Mucosa of gallbladder (tissue), 1 donor: ENCODE measurements around the gene HIPK3. TPM values are rescaled to one million over a fixed set of nuclear protein-coding genes. Genes with fewer than 3 reads are reported as not detected.
"Not testable (repeated sequence)": the region's sequence is repeated elsewhere in the genome, so short reads cannot be mapped to it uniquely, and the experiment has no call there.

ENCODE experiments used
- DNase-seq: peaks from one replicate; pipeline ENCODE4 v3.0.0-alpha.2; 2020; ENCODE audit warnings: low spot score
- total RNA-seq: library from RNA; stranded (reverse); gene quantifications from one replicate; pipeline ENCODE4 v1.2.1, GENCODE V29; 2021
- donor health status: DM: no; HTN: no; CAD: no.

The HIPK3 gene
- 105 TPM for total RNA-seq

- DNase-seq, result peak; percentile 78
Measured at GRCh38 chr11:33257160-33257896, at the start of gene HIPK3. Gene HIPK3, plus strand, starts transcription at chr11:33257381.

- DNase-seq, result no peak
Measured at GRCh38 chr11:33207408-33207985, 49.7 kb upstream of the HIPK3 start.

GRCh38 chr11:33208150-33208549, 49.0 kb upstream of the HIPK3 start:
- no peak for DNase-seq

GRCh38 chr11:33211153-33211552, 46.0 kb upstream of the HIPK3 start:
- no peak for DNase-seq

- no peak for DNase-seq
Measured at GRCh38 chr11:33211580-33211979, 45.6 kb upstream of the HIPK3 start.

GRCh38 chr11:33214187-33214586, 43.0 kb upstream of the HIPK3 start:
- DNase-seq, result no peak

- DNase-seq, result no peak
Measured at GRCh38 chr11:33214767-33215166, 42.4 kb upstream of the HIPK3 start.

DNA sequence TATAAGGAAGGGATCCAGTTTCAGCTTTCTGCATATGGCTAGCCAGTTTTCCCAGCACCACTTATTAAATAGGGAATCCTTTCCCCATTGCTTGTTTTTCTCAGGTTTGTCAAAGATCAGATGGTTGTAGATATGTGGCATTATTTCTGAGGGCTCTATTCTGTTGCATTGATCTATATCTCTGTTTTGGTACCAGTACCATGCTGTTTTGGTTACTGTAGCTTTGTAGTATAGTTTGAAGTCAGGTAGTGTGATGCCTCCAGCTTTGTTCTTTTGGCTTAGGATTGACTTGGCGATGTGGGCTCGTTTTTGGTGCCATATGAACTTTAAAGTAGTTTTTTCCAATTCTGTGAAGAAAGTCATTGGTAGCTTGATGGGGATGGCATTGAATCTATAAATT, 40.5 kb upstream of the HIPK3 start:
- not testable (repeated sequence) for DNase-seq

- DNase-seq, result no peak
Measured at GRCh38 chr11:33222052-33222750, 35.0 kb upstream of the HIPK3 start.

GRCh38 chr11:33225371-33225770, 31.8 kb upstream of the HIPK3 start:
- no peak for DNase-seq

GRCh38 chr11:33227578-33228261, 29.5 kb upstream of the HIPK3 start:
- DNase-seq, result no peak

GRCh38 chr11:33234397-33235190, 22.6 kb upstream of the HIPK3 start:
- DNase-seq, result no peak

GRCh38 chr11:33237039-33237597, 20.1 kb upstream of the HIPK3 start:
- no peak for DNase-seq

DNA sequence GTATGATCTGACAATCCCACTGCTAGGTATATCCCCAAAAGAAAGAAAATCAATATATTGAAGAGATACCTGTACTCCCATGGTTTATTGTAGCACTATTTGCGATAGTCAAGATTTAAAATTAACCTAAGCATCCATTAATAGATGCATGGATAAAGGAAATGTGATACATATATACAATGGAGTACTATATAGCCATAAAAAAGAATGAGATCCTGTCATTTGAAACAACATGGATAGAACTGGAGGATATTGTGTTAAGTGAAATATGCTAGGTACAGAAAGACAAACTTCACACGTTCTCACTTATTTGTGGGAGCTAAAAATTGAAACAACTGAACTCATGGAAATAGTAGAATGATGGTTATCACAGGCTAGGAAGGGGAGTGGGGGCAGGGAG, 14.6 kb upstream of the HIPK3 start:
- no peak for DNase-seq

DNA sequence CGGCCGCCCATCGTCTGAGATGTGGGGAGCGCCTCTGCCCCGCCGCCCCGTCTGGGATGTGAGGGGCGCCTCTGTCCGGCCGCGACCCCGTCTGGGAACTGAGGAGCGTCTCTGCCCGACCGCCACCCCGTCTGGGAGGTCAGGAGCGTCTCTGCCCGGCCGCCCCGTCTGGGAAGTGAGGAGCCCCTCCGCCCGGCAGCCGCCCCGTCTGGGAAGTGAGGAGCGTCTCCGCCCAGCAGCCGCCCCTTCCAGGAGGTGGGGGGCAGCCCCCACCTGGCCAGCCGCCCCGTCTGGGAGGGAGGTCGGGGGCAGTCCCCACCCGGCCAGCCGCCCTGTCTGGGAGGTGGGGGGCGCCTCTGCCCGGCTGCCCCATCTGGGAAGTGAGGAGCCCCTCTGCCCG, 13.5 kb upstream of the HIPK3 start:
- not testable (repeated sequence) for DNase-seq

- DNase-seq, result no peak
Measured at GRCh38 chr11:33248416-33248971, 8.7 kb upstream of the HIPK3 start.

DNA sequence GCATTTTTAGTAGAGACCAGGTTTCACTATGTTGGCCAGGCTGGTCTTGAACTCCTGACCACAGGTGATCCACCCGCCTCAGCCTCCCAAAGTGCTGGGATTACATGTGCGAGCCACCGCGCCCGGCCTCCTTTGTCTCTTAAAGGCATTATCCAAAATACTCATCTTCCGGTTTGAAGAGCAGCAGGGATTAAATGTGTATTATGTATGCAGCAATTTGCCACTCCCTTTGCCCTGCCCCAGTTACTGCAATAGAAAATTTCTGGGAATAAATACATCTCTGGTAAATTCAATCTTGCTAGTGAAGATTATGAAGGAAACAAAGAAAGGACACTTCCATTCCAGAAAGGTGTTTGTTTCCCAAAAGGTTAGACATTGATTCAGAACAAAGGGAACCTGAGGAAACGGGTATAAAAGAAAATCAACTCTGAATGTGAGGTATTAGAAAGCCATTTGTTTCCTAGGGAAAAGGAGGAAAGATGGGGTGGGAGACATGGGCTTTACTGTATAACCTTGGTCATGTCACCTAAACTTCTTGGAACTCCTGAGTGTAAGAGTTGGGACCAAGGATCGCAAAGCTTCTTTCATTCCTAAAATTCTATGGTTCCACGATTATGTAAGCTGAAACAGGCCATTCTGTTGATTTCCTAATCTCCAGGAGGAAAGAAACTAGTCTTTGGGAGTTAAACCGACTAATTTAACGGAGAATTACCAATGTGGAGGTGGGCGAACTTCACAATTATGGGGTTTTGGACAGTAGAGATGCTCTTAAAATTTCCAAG, 959 bp upstream of the HIPK3 start:
- no peak for DNase-seq

- DNase-seq, result no peak
Measured at GRCh38 chr11:33256813-33257159, 395 bp upstream of the HIPK3 start.

DNA sequence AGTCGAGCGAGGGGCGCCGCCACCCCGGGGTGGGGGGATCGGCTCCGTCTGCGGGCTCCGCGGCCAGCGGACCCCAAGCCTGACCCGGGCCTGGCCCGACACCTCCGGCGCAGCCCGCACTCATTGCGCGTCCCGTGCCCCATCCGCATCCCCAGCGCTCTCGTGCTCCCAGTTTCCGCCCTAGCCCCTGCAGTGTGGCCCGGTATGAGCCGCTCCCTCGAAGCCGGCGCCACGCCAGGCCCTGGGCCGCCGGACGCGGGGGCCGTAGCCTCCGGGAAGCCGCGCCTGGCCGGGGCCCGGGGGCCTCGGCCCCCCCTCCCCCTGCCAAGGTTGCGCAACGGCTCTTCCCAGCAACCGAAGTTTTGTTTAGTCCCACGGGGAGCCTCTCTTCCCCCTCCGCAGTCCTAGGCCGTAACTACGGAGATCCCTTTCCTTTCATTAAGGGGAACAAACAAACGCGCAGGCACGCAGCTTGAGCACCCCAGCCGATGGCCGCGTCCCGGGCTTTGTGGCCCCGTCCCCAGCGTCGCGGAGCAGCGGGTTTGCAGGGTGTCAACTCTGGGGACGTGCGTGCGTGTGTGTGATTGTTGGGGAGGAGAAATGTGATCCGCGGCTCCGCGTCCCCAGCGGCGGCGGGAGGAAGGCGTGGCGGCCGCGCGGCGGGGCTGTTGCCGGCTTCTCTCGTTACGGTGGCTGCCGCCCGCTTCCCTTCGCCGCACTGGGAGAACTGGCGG, 883 bp downstream of the HIPK3 start:
- peak; percentile 86 for DNase-seq
